T-helper 1 cell treated with Interleukin-12 subunit alpha and Interleukin-12 subunit beta and Interleukin-4 antibody, amounts not matched to agents 30 μg/mL and 1 μg/mL, for 36 hours (primary cell): ENCODE measurements around the gene CLASP1.
"Not testable (repeated sequence)": the region's sequence is repeated elsewhere in the genome, so short reads cannot be mapped to it uniquely, and the experiment has no call there.

ENCODE experiments used
- H3K27ac Mint-ChIP-seq: one replicate; pipeline ENCODE4 v1.8.0; 2021; ENCODE audit warnings: mild to moderate bottlenecking, mixed read lengths
- H3K27me3 Mint-ChIP-seq: one replicate; pipeline ENCODE4 v1.8.0; 2021; ENCODE audit warnings: low read depth, mixed read lengths
- H3K36me3 Mint-ChIP-seq: one replicate; pipeline ENCODE4 v1.8.0; 2021; ENCODE audit warnings: low read depth, mixed read lengths
- H3K4me1 Mint-ChIP-seq: one replicate; pipeline ENCODE4 v1.8.0; 2021; ENCODE audit warnings: low read depth, mixed read lengths
- H3K4me3 Mint-ChIP-seq: one replicate; pipeline ENCODE4 v1.8.0; 2021; ENCODE audit warnings: mild to moderate bottlenecking, moderate library complexity, mixed read lengths
- H3K9me3 Mint-ChIP-seq: one replicate; pipeline ENCODE4 v1.8.0; 2021; ENCODE audit warnings: mixed read lengths

CLASP1 gene

GRCh38 chr2:121565389-121566250 lies 83.6 kb downstream of the CLASP1 start:
- H3K27ac Mint-ChIP-seq, result no peak overlapping the region
- H3K4me3 Mint-ChIP-seq, result no peak overlapping the region
- H3K27me3 Mint-ChIP-seq, result no peaks in the 10 kb centered on the region
- H3K36me3 Mint-ChIP-seq, result peaks cover 5% of the 10 kb centered on the region
- no peaks in the 10 kb centered on the region for H3K9me3 Mint-ChIP-seq
- H3K4me1 Mint-ChIP-seq, result peaks cover 20% of the 10 kb centered on the region

GRCh38 chr2:121564905-121565304 lies 84.4 kb downstream of the CLASP1 start:
- Mint-ChIP-seq H3K9me3 (no peaks in the 10 kb centered on the region), H3K4me1 (peaks cover 20% of the 10 kb centered on the region), H3K4me3 (no peak overlapping the region), H3K27me3 (no peaks in the 10 kb centered on the region), H3K27ac (no peak overlapping the region), H3K36me3 (peaks cover 5% of the 10 kb centered on the region)

DNA sequence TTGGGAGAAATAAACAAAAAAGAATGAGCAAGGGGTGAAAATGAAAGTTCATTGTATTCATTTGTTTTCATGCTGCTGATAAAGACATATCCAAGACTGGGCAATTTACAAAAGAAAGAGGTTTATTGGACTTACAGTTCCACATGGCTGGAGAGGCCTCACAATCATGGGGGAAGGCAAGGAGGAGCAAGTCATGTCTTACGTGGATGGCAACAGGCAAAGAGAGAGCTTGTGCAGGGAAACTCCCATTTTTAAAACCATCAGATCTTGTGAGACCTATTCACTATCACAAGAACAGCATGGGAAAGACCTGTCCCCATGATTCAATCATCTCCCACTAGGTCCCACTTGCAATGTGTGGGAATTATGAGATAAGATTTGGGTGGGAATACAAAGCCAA lies 85.5 kb downstream of the CLASP1 start:
- H3K27me3 Mint-ChIP-seq, H3K36me3 Mint-ChIP-seq, H3K9me3 Mint-ChIP-seq, H3K4me3 Mint-ChIP-seq, H3K27ac Mint-ChIP-seq: not testable (repeated sequence)
- peaks cover 18% of the 10 kb centered on the region for H3K4me1 Mint-ChIP-seq

DNA sequence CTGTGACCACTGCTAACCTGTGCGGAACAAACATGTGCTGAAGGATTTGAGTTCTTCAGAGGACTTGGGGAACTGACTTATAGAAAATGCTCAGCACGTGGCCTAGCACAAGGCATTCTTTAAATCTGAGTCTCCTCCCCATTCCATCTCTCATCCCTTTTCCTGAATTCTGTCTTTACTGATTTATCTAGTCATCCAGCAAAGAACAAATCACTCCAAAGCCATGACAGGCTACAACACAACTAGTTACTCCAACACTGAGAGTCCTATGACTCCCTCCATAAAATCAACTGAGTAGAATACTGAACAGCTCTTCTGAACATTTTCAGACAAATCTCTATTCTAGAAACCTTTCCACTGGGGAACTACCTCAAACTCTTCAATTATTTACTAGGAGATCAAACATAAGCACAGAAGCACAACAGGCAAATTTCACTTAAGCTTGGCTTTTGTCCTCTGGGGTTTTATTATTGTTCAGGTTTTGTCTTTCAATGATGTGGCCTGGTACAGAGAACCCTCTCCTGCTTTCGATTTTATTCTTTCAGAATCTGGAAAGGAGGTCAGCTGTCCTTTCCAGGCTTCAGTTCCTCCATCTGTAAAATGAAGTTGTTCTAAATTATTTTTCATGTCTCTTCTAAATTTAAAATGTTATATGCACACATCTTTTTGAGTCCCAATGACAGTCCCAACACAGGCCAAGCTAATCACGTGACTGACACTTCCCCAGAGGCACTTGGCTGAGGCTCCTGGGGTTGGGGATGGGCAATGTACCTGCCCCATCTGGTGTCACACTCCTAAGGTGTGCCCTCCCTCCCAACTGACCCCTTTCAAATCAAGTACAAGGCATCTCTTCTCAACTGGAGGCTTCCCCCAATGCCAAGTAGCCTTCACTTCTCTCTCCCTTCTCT lies 86.7 kb downstream of the CLASP1 start:
- Mint-ChIP-seq H3K27me3 (no peaks in the 10 kb centered on the region), H3K4me3 (no peak overlapping the region), H3K27ac (no peak overlapping the region), H3K4me1 (peaks cover 16% of the 10 kb centered on the region), H3K36me3 (peaks cover 3% of the 10 kb centered on the region), H3K9me3 (no peaks in the 10 kb centered on the region)

GRCh38 chr2:121561617-121562268 lies 87.5 kb downstream of the CLASP1 start:
- no peak overlapping the region for H3K27ac Mint-ChIP-seq
- H3K9me3 Mint-ChIP-seq, result no peaks in the 10 kb centered on the region
- H3K4me1 Mint-ChIP-seq, result peaks cover 16% of the 10 kb centered on the region
- H3K4me3 Mint-ChIP-seq, result no peak overlapping the region
- peaks cover 3% of the 10 kb centered on the region for H3K36me3 Mint-ChIP-seq
- no peaks in the 10 kb centered on the region for H3K27me3 Mint-ChIP-seq

GRCh38 chr2:121558329-121558728 lies 90.9 kb downstream of the CLASP1 start:
- H3K36me3 Mint-ChIP-seq, result no peaks in the 10 kb centered on the region
- no peak overlapping the region for H3K4me3 Mint-ChIP-seq
- no peaks in the 10 kb centered on the region for H3K27me3 Mint-ChIP-seq
- no peak overlapping the region for H3K27ac Mint-ChIP-seq
- H3K9me3 Mint-ChIP-seq, result no peaks in the 10 kb centered on the region
- peaks cover 14% of the 10 kb centered on the region for H3K4me1 Mint-ChIP-seq

DNA sequence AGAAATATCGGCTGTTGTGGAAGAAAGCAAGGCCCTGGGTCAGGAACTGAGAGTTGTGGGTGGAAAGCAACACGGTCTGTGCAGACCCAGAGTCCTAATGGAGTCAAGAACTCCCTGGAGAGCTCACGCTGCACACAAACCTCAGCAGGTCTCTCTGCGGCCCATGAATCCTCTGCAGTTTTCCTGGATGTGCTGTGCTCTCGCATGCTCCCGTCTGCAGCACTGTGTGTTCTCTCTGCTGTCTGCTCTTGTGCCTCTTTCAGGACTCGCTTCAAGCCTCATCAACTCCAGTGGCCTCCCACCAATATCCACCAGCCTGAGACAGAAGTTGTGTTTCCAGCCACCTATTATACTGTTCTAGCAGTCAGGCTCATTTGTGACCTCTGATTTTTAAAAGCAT lies 94.3 kb downstream of the CLASP1 start:
- Mint-ChIP-seq H3K4me1 (peaks cover 18% of the 10 kb centered on the region), H3K27ac (no peak overlapping the region), H3K4me3 (no peak overlapping the region), H3K27me3 (no peaks in the 10 kb centered on the region), H3K9me3 (peaks cover 19% of the 10 kb centered on the region), H3K36me3 (peaks cover 17% of the 10 kb centered on the region)

- not testable (repeated sequence) for H3K27ac Mint-ChIP-seq, H3K4me3 Mint-ChIP-seq, H3K27me3 Mint-ChIP-seq
- Mint-ChIP-seq H3K9me3 (peaks cover 27% of the 10 kb centered on the region), H3K36me3 (peaks cover 26% of the 10 kb centered on the region), H3K4me1 (peaks cover 23% of the 10 kb centered on the region)
Observed at GRCh38 chr2:121552477-121553180, 96.6 kb downstream of the CLASP1 start.

- Mint-ChIP-seq H3K27me3 (no peaks in the 10 kb centered on the region), H3K9me3 (peaks cover 27% of the 10 kb centered on the region), H3K4me3 (no peak overlapping the region), H3K4me1 (peaks cover 27% of the 10 kb centered on the region), H3K36me3 (peaks cover 26% of the 10 kb centered on the region), H3K27ac (no peak overlapping the region)
Observed at GRCh38 chr2:121550669-121551068, 98.6 kb downstream of the CLASP1 start.

- Mint-ChIP-seq H3K27me3 (no peaks in the 10 kb centered on the region), H3K27ac (no peak overlapping the region), H3K4me3 (no peak overlapping the region), H3K36me3 (peaks cover 23% of the 10 kb centered on the region), H3K9me3 (peaks cover 24% of the 10 kb centered on the region), H3K4me1 (peaks cover 31% of the 10 kb centered on the region)
Observed at GRCh38 chr2:121547646-121548045, 101.6 kb downstream of the CLASP1 start.

GRCh38 chr2:121545913-121546312 lies 103.3 kb downstream of the CLASP1 start:
- Mint-ChIP-seq H3K4me3 (no peak overlapping the region), H3K9me3 (peaks cover 17% of the 10 kb centered on the region), H3K27me3 (no peaks in the 10 kb centered on the region), H3K27ac (no peak overlapping the region), H3K4me1 (peaks cover 23% of the 10 kb centered on the region), H3K36me3 (peaks cover 13% of the 10 kb centered on the region)

DNA sequence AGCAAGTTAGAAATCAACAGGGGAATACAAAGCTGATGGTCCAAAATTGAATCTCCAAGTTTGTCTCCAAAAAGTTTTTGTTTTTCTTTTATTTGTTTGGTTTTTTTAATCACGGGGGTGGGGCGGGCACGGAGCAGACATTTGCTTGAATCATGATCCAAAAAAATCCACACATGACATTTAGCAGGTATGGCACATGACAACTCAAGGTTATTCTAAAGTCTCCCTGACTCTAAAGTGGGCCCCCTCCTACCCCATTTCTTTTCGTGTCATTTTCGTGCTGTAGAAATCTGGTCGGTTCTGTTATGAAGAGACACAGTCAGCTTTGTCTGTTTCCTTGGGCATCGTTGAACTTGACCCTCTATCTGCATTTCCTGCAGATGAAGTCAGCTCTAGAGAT lies 104.0 kb downstream of the CLASP1 start:
- Mint-ChIP-seq H3K27ac (no peak overlapping the region), H3K36me3 (peaks cover 10% of the 10 kb centered on the region), H3K27me3 (no peaks in the 10 kb centered on the region), H3K4me3 (no peak overlapping the region), H3K9me3 (peaks cover 10% of the 10 kb centered on the region), H3K4me1 (peaks cover 19% of the 10 kb centered on the region)

DNA sequence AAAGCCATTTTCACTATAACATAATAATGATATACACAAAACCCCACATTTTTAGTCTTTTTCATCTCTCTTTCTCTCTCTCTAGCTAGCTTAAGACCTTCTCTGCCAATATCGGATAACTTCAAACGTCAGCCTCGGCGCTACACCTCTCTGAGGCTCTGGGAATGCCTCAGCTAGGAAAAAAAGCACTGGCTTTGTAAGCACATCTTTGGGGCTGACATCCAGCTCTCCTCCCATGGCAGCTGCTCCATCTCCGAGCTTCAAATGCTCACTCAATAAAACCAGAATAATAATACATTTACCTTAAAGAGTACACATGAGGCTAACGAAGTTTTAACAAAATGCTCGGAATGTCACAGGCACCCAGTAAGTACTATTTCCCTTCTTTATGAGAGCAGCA lies 107.8 kb downstream of the CLASP1 start:
- Mint-ChIP-seq H3K36me3 (no peaks in the 10 kb centered on the region), H3K4me3 (no peak overlapping the region), H3K27ac (no peak overlapping the region), H3K4me1 (peaks cover 24% of the 10 kb centered on the region), H3K9me3 (no peaks in the 10 kb centered on the region), H3K27me3 (no peaks in the 10 kb centered on the region)
